Loucy (cell line): ENCODE results near the gene SNTA1.

Experiments used
- EZH2phosphoT487 ChIP-seq: fragments of 200-600 bp; IDR thresholded peaks from 2 replicates; pipeline ENCODE4 v1.6.1; 2018; ENCODE audit warnings: antibody characterized with exemption, mild to moderate bottlenecking, moderate library complexity, borderline replicate concordance
- TF ChIP-seq, protein P1 (sequence below): fragments of 200-600 bp; sonication (generic); conservative IDR thresholded peaks from 2 replicates; pipeline ENCODE4 v1.5.1; 2014; ENCODE audit warnings: mild to moderate bottlenecking, antibody characterized with exemption, low read length

DNA sequence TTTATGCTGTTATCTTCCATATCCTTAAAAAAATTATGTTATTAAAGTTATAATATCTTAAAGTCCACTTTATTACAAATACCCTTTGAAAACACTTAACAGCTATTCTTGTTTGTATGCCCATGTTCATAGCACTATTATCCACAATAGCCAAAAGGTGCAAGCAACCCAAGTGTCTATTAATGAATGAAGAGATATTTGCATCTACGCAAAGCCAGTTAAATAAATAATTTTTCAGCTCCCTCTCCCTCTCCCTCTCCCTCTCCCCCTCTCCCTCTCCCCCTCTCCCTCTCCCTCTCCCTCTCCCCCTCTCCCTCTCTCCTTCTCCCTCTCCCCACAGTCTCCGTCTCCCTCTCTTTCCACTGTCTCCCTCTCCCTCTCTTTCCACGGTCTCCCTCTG is 55.3 kb downstream of the SNTA1 start:
- no peak for TF ChIP-seq EZH2phosphoT487
- TF ChIP-seq, protein P1, sequence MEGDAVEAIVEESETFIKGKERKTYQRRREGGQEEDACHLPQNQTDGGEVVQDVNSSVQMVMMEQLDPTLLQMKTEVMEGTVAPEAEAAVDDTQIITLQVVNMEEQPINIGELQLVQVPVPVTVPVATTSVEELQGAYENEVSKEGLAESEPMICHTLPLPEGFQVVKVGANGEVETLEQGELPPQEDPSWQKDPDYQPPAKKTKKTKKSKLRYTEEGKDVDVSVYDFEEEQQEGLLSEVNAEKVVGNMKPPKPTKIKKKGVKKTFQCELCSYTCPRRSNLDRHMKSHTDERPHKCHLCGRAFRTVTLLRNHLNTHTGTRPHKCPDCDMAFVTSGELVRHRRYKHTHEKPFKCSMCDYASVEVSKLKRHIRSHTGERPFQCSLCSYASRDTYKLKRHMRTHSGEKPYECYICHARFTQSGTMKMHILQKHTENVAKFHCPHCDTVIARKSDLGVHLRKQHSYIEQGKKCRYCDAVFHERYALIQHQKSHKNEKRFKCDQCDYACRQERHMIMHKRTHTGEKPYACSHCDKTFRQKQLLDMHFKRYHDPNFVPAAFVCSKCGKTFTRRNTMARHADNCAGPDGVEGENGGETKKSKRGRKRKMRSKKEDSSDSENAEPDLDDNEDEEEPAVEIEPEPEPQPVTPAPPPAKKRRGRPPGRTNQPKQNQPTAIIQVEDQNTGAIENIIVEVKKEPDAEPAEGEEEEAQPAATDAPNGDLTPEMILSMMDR: no peak
